ENCODE results near the gene RRP36.

GRCh38 chr6:43012364-43012763, 9.1 kb upstream of the RRP36 start:
- TF ChIP-seq EZH2phosphoT487 (IDR thresholded peaks at IDR 0.05; ENCODE audit: borderline replicate concordance), result no peak
- TF ChIP-seq CTCF (conservative IDR thresholded peaks at IDR 0.05; ENCODE audit: low read length), result no peak

Measured in Loucy (cell line).